Adrenal gland (tissue), 5 donors: ENCODE measurements around the gene NKAIN2.

ENCODE experiments used
- POLR2A ChIP-seq, 2 donors: fragments of 450-650 bp; IDR thresholded peaks; one replicate each; pipeline ENCODE4 v1.6.1; 2017; ENCODE audit warnings: antibody characterized with exemption in 2 of 2, mild to moderate bottlenecking in 2 of 2, moderate library complexity in 1 of 2
- TF ChIP-seq, protein P1 (sequence below), 6 experiments: fragments of 450-650 bp in 4 of 6; fragments of 200-600 bp in 2 of 6; sonication (generic) in 1 of 6; IDR thresholded peaks; 1 replicate in 5 of 6; 2 replicates in 1 of 6; pipeline versions ENCODE4 v1.5.1 to v1.8.0; 2016 to 2021; ENCODE audit warnings: antibody characterized with exemption in 6 of 6, mild to moderate bottlenecking in 2 of 6, moderate library complexity in 1 of 6
- donor health status: DM: no; HTN: no; CAD: no.

DNA sequence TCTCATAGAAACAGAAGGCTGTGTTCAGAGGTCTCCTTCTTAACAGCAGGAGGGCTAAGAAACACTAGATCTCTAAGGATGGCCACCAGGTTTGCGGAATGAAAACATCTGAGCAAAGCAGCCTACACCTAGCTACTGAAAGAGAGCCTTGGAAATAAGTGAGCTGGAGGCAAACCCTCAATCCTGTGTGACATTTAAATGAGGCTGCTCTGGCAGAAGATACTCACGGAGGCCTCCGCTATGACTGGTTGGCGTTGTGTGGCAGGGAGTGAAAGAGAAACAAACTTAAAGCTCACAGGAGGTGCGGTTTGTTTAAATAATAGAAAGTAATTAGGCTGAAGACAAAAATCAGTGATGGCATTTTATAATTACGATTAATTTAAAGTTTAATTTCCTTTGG lies 996.6 kb downstream of the NKAIN2 start:
- TF ChIP-seq, protein P1, sequence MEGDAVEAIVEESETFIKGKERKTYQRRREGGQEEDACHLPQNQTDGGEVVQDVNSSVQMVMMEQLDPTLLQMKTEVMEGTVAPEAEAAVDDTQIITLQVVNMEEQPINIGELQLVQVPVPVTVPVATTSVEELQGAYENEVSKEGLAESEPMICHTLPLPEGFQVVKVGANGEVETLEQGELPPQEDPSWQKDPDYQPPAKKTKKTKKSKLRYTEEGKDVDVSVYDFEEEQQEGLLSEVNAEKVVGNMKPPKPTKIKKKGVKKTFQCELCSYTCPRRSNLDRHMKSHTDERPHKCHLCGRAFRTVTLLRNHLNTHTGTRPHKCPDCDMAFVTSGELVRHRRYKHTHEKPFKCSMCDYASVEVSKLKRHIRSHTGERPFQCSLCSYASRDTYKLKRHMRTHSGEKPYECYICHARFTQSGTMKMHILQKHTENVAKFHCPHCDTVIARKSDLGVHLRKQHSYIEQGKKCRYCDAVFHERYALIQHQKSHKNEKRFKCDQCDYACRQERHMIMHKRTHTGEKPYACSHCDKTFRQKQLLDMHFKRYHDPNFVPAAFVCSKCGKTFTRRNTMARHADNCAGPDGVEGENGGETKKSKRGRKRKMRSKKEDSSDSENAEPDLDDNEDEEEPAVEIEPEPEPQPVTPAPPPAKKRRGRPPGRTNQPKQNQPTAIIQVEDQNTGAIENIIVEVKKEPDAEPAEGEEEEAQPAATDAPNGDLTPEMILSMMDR (IDR thresholded peaks at IDR 0.05), result no peak
- TF ChIP-seq POLR2A (IDR thresholded peaks at IDR 0.05), result no peak
